A673 (cell line): ENCODE results near the gene ETNK1. TPM values are rescaled to one million over a fixed set of nuclear protein-coding genes. Genes with fewer than 3 reads are reported as not detected.

ENCODE experiments used
- BruUV-seq: library from RNA; stranded (reverse); fragments of 400-500 nt; replicated peaks from 2 replicates; lab custom pipeline; 2021; lab: Mats Ljungman, UMichigan
- CTCF ChIA-PET: fragments of 300-600 bp; sonication (Branson Sonifier 250); formaldehyde crosslinking; loops from one replicate; lab custom pipeline; 2022; ENCODE audit warnings: antibody characterized with exemption; lab: Charles Lee
- POLR2A ChIA-PET: fragments of 300-600 bp; sonication (Branson Sonifier 250); formaldehyde crosslinking; loops from one replicate; lab custom pipeline; 2022; ENCODE audit warnings: antibody characterized with exemption; ENCODE audit not compliant: low non-redundant PET; lab: Charles Lee
- DNase-seq: peaks from one replicate; pipeline ENCODE4 v3.0.0-alpha.2; 2015; ENCODE audit warnings: low spot score
- H3K27ac ChIP-seq: fragments of 200-600 bp; sonication (generic); 2 replicates; pipeline ENCODE4 v1.5.1; 2016; ENCODE audit warnings: mixed run types, low read depth, mild to moderate bottlenecking, mixed read lengths, antibody characterized with exemption, low read length; ENCODE audit not compliant: poor library complexity, severe bottlenecking
- H3K27me3 ChIP-seq: fragments of 200-600 bp; sonication (generic); replicated peaks from 2 replicates; pipeline ENCODE4 v1.6.1; 2017; ENCODE audit warnings: mixed run types, low read depth, mild to moderate bottlenecking, mixed read lengths, antibody characterized with exemption, low read length; ENCODE audit not compliant: insufficient read depth, poor library complexity
- H3K36me3 ChIP-seq: fragments of 200-600 bp; sonication (generic); 2 replicates; pipeline ENCODE4 v1.6.1; 2016; ENCODE audit warnings: mixed run types, mild to moderate bottlenecking, mixed read lengths, antibody characterized with exemption, low read length; ENCODE audit not compliant: insufficient read depth, poor library complexity, severe bottlenecking
- H3K4me1 ChIP-seq: fragments of 200-600 bp; sonication (generic); 2 replicates; pipeline ENCODE4 v1.6.1; 2017; ENCODE audit warnings: mixed run types, mild to moderate bottlenecking, mixed read lengths, antibody characterized with exemption, low read length; ENCODE audit not compliant: insufficient read depth, poor library complexity, severe bottlenecking
- H3K4me3 ChIP-seq: fragments of 200-600 bp; sonication (generic); 2 replicates; pipeline ENCODE4 v1.5.1; 2016; ENCODE audit warnings: low read depth, mixed run types, mild to moderate bottlenecking, mixed read lengths, low read length; ENCODE audit not compliant: poor library complexity, severe bottlenecking
- H3K9me3 ChIP-seq: fragments of 200-600 bp; sonication (generic); 2 replicates; pipeline ENCODE4 v1.6.1; 2016; ENCODE audit warnings: mixed run types, low read depth, mild to moderate bottlenecking, mixed read lengths, antibody characterized with exemption, low read length; ENCODE audit not compliant: poor library complexity, severe bottlenecking
- EZH2 ChIP-seq: fragments of 200-600 bp; sonication (generic); IDR thresholded peaks from 2 replicates; pipeline ENCODE4 v1.6.1; 2017; ENCODE audit warnings: borderline replicate concordance, low read depth, mild to moderate bottlenecking, mixed read lengths, antibody characterized with exemption, low read length; ENCODE audit not compliant: poor library complexity, severe bottlenecking
- intact Hi-C: fragments of 100-400 bp; cut with micrococcal nuclease; formaldehyde crosslinking; loops from one replicate; pipeline ENCODE4 v1.10.0; 2022; ENCODE audit not compliant: unreplicated experiment
- total RNA-seq: library from RNA; stranded (reverse); gene quantifications from 2 replicates; pipeline ENCODE4 v1.2.3, GENCODE V29; 2021
- TF ChIP-seq, protein P1 (sequence below): fragments of 300-800, 200-600 bp; sonication (generic); conservative IDR thresholded peaks from 2 replicates; pipeline ENCODE4 v1.5.1; 2017; ENCODE audit warnings: low read depth, mild to moderate bottlenecking, antibody characterized with exemption, low read length, moderate library complexity, mixed read lengths

ETNK1 gene
- total RNA-seq, 1 experiment from 2014 or later = 90.4 TPM

DNA sequence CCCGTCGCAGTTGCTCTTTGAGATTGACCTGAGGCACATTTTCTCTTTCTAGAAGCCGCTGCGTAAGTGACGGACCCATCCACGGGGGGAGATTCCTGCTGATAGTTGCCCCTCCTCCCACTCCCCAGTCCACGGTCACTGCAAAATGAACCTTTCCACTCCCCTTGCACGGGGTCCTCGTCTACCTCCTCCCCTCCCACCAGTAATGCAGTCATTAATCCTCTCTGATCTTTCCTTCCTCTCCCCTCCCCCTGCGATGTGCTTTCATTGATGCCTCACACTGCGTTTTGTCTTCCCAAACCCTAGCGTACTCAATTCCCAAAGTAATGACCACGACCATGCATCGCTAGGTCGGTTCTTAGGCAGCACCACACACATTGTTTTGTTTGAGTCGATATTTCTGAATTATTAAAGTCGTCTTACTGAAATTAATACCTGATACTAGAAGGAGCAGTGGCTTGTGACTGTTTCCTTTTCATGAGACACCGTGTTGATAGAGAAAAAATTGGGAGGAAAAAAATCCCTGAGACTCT, 857 bp downstream of the ETNK1 start:
- no TSS peak for BruUV-seq
- intact Hi-C loops = loop anchor here (2.0 kb wide), 1 partner anchor 81 kb away; the partner anchor contains the start of gene C2CD5
- POLR2A ChIA-PET = no interaction called here
- peak; percentile 77 for DNase-seq
- Histone ChIP-seq H3K4me3 (peak overlapping the region; percentile 73), H3K36me3 (no peaks in the 10 kb centered on the region), H3K9me3 (no peaks in the 10 kb centered on the region), H3K4me1 (peaks cover 14% of the 10 kb centered on the region), H3K27me3 (no peaks in the 10 kb centered on the region), H3K27ac (peak overlapping the region; percentile 96)
- CTCF ChIA-PET = no interaction called here
- TF ChIP-seq EZH2 = no peak
- TF ChIP-seq, protein P1, sequence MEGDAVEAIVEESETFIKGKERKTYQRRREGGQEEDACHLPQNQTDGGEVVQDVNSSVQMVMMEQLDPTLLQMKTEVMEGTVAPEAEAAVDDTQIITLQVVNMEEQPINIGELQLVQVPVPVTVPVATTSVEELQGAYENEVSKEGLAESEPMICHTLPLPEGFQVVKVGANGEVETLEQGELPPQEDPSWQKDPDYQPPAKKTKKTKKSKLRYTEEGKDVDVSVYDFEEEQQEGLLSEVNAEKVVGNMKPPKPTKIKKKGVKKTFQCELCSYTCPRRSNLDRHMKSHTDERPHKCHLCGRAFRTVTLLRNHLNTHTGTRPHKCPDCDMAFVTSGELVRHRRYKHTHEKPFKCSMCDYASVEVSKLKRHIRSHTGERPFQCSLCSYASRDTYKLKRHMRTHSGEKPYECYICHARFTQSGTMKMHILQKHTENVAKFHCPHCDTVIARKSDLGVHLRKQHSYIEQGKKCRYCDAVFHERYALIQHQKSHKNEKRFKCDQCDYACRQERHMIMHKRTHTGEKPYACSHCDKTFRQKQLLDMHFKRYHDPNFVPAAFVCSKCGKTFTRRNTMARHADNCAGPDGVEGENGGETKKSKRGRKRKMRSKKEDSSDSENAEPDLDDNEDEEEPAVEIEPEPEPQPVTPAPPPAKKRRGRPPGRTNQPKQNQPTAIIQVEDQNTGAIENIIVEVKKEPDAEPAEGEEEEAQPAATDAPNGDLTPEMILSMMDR = no peak

DNA sequence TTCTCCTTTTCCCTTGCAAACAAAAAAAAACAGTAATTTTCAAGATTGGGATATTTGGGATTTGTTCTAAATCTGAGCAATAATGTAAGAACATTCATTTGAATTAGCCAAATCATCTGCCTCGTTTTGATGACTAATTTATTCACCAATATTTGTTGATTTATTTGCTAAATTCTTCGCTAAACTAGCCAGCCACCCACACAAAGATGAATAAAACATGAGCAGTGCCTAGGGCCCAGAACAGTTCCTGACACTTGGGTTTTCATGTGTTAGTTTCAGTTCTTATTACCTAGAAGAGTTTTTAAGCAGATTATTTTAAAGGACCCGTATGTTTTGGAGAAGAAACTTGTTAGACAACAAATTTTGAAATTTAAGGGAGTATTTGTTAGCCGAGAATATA, 1.4 kb downstream of the ETNK1 start:
- DNase-seq = peak; percentile 58
- Histone ChIP-seq H3K4me1 (peaks cover 14% of the 10 kb centered on the region), H3K9me3 (no peaks in the 10 kb centered on the region), H3K4me3 (peak overlapping the region; percentile 73), H3K36me3 (peaks cover under 1% of the 10 kb centered on the region), H3K27me3 (no peaks in the 10 kb centered on the region), H3K27ac (peak overlapping the region; percentile 96)
- no peak for TF ChIP-seq EZH2
- TF ChIP-seq, protein P1 = no peak
- no TSS peak for BruUV-seq
- intact Hi-C loops = no loop called here
- ChIA-PET CTCF (no interaction called here), POLR2A (no interaction called here)

DNA sequence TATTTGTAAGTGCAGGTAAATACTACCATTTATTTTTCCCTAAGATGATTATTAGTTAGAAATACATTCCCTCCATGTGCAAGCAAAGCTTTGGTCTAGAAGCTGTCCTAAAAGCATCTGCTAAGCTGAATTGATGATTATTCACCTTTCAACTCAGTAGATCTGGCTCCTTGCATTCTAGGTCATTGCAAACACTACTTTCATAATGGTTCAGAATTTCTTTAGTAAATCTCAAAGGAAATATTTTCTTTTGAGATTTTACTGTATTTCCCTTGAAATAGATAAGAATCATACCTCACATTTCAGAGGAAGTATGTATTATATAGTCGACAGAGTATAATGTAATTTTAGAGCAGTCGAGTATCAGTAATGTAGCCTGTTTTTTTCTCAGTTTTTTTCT, 2.4 kb downstream of the ETNK1 start:
- H3K9me3 ChIP-seq = no peaks in the 10 kb centered on the region
- intact Hi-C loops = no loop called here
- no peak for DNase-seq
- H3K27ac ChIP-seq = peak overlapping the region; percentile 20
- H3K27me3 ChIP-seq = no peaks in the 10 kb centered on the region
- H3K4me1 ChIP-seq = peaks cover 14% of the 10 kb centered on the region
- TF ChIP-seq EZH2 = no peak
- TF ChIP-seq, protein P1 = no peak
- no TSS peak for BruUV-seq
- peak overlapping the region; percentile 73 for H3K4me3 ChIP-seq
- H3K36me3 ChIP-seq = peaks cover 4% of the 10 kb centered on the region
- ChIA-PET POLR2A (no interaction called here), CTCF (no interaction called here)
